ENCODE measurements around the gene NBPF4.
"Not testable (repeated sequence)": the region's sequence is repeated elsewhere in the genome, so short reads cannot be mapped to it uniquely, and the experiment has no call there.

Gene NBPF4

GRCh38 chr1:108243976-108244375, at the start of gene NBPF4:
TSS of gene NBPF4 (minus strand) at chr1:108244076. CDS start at chr1:108243761, 315 bp downstream.
- H3K27ac ChIP-seq (ENCODE audit: low read depth, low read length); H3K27me3 ChIP-seq (ENCODE audit: control insufficient read depth, insufficient read depth, low read length); H3K4me1 ChIP-seq (ENCODE audit: control insufficient read depth, insufficient read depth, low read length); H3K36me3 ChIP-seq (ENCODE audit: control insufficient read depth, insufficient read depth, low read length); H3K9ac ChIP-seq (ENCODE audit: low read length); H3K9me3 ChIP-seq (ENCODE audit: control insufficient read depth, insufficient read depth, low read depth, low read length); H3K4me3 ChIP-seq (ENCODE audit: low read depth, low read length): not testable (repeated sequence)

GRCh38 chr1:108282528-108283257, 38.8 kb upstream of the NBPF4 start:
- H3K4me3 ChIP-seq (ENCODE audit: low read depth, low read length); H3K4me1 ChIP-seq (ENCODE audit: control insufficient read depth, insufficient read depth, low read length); H3K9ac ChIP-seq (ENCODE audit: low read length); H3K27ac ChIP-seq (ENCODE audit: low read depth, low read length); H3K36me3 ChIP-seq (ENCODE audit: control insufficient read depth, insufficient read depth, low read length); H3K9me3 ChIP-seq (ENCODE audit: control insufficient read depth, insufficient read depth, low read depth, low read length); H3K27me3 ChIP-seq (ENCODE audit: control insufficient read depth, insufficient read depth, low read length): not testable (repeated sequence)

GRCh38 chr1:108272485-108273327, 28.8 kb upstream of the NBPF4 start:
- not testable (repeated sequence) for H3K27me3 ChIP-seq (ENCODE audit: control insufficient read depth, insufficient read depth, low read length); H3K27ac ChIP-seq (ENCODE audit: low read depth, low read length); H3K36me3 ChIP-seq (ENCODE audit: control insufficient read depth, insufficient read depth, low read length); H3K4me1 ChIP-seq (ENCODE audit: control insufficient read depth, insufficient read depth, low read length); H3K9ac ChIP-seq (ENCODE audit: low read length); H3K4me3 ChIP-seq (ENCODE audit: low read depth, low read length); H3K9me3 ChIP-seq (ENCODE audit: control insufficient read depth, insufficient read depth, low read depth, low read length)

GRCh38 chr1:108267097-108267496, 23.2 kb upstream of the NBPF4 start:
- not testable (repeated sequence) for H3K4me1 ChIP-seq (ENCODE audit: control insufficient read depth, insufficient read depth, low read length); H3K4me3 ChIP-seq (ENCODE audit: low read depth, low read length); H3K27ac ChIP-seq (ENCODE audit: low read depth, low read length); H3K9me3 ChIP-seq (ENCODE audit: control insufficient read depth, insufficient read depth, low read depth, low read length); H3K9ac ChIP-seq (ENCODE audit: low read length); H3K36me3 ChIP-seq (ENCODE audit: control insufficient read depth, insufficient read depth, low read length); H3K27me3 ChIP-seq (ENCODE audit: control insufficient read depth, insufficient read depth, low read length)

- H3K27ac ChIP-seq (ENCODE audit: low read depth, low read length); H3K9me3 ChIP-seq (ENCODE audit: control insufficient read depth, insufficient read depth, low read depth, low read length); H3K36me3 ChIP-seq (ENCODE audit: control insufficient read depth, insufficient read depth, low read length); H3K4me1 ChIP-seq (ENCODE audit: control insufficient read depth, insufficient read depth, low read length); H3K9ac ChIP-seq (ENCODE audit: low read length); H3K27me3 ChIP-seq (ENCODE audit: control insufficient read depth, insufficient read depth, low read length); H3K4me3 ChIP-seq (ENCODE audit: low read depth, low read length): not testable (repeated sequence)
Observed at GRCh38 chr1:108261967-108262366, 18.1 kb upstream of the NBPF4 start.

- H3K27ac ChIP-seq (ENCODE audit: low read depth, low read length); H3K4me1 ChIP-seq (ENCODE audit: control insufficient read depth, insufficient read depth, low read length); H3K4me3 ChIP-seq (ENCODE audit: low read depth, low read length); H3K9ac ChIP-seq (ENCODE audit: low read length); H3K27me3 ChIP-seq (ENCODE audit: control insufficient read depth, insufficient read depth, low read length); H3K9me3 ChIP-seq (ENCODE audit: control insufficient read depth, insufficient read depth, low read depth, low read length); H3K36me3 ChIP-seq (ENCODE audit: control insufficient read depth, insufficient read depth, low read length): not testable (repeated sequence)
Observed at GRCh38 chr1:108261519-108261918, 17.6 kb upstream of the NBPF4 start.

GRCh38 chr1:108260578-108261259, 16.8 kb upstream of the NBPF4 start:
- H3K4me1 ChIP-seq (ENCODE audit: control insufficient read depth, insufficient read depth, low read length); H3K36me3 ChIP-seq (ENCODE audit: control insufficient read depth, insufficient read depth, low read length); H3K9me3 ChIP-seq (ENCODE audit: control insufficient read depth, insufficient read depth, low read depth, low read length); H3K27ac ChIP-seq (ENCODE audit: low read depth, low read length); H3K9ac ChIP-seq (ENCODE audit: low read length); H3K27me3 ChIP-seq (ENCODE audit: control insufficient read depth, insufficient read depth, low read length); H3K4me3 ChIP-seq (ENCODE audit: low read depth, low read length): not testable (repeated sequence)

GRCh38 chr1:108255426-108255825, 11.6 kb upstream of the NBPF4 start:
- H3K4me1 ChIP-seq (ENCODE audit: control insufficient read depth, insufficient read depth, low read length); H3K27ac ChIP-seq (ENCODE audit: low read depth, low read length); H3K9ac ChIP-seq (ENCODE audit: low read length); H3K27me3 ChIP-seq (ENCODE audit: control insufficient read depth, insufficient read depth, low read length); H3K9me3 ChIP-seq (ENCODE audit: control insufficient read depth, insufficient read depth, low read depth, low read length); H3K4me3 ChIP-seq (ENCODE audit: low read depth, low read length); H3K36me3 ChIP-seq (ENCODE audit: control insufficient read depth, insufficient read depth, low read length): not testable (repeated sequence)

- not testable (repeated sequence) for H3K4me1 ChIP-seq (ENCODE audit: control insufficient read depth, insufficient read depth, low read length); H3K9ac ChIP-seq (ENCODE audit: low read length); H3K27ac ChIP-seq (ENCODE audit: low read depth, low read length); H3K4me3 ChIP-seq (ENCODE audit: low read depth, low read length); H3K27me3 ChIP-seq (ENCODE audit: control insufficient read depth, insufficient read depth, low read length); H3K9me3 ChIP-seq (ENCODE audit: control insufficient read depth, insufficient read depth, low read depth, low read length); H3K36me3 ChIP-seq (ENCODE audit: control insufficient read depth, insufficient read depth, low read length)
Observed at GRCh38 chr1:108239426-108239825, 4.5 kb downstream of the NBPF4 start.

GRCh38 chr1:108235308-108235707, 8.6 kb downstream of the NBPF4 start:
- H3K27me3 ChIP-seq (ENCODE audit: control insufficient read depth, insufficient read depth, low read length); H3K36me3 ChIP-seq (ENCODE audit: control insufficient read depth, insufficient read depth, low read length); H3K9me3 ChIP-seq (ENCODE audit: control insufficient read depth, insufficient read depth, low read depth, low read length); H3K4me1 ChIP-seq (ENCODE audit: control insufficient read depth, insufficient read depth, low read length); H3K9ac ChIP-seq (ENCODE audit: low read length); H3K27ac ChIP-seq (ENCODE audit: low read depth, low read length); H3K4me3 ChIP-seq (ENCODE audit: low read depth, low read length): not testable (repeated sequence)

- H3K4me1 ChIP-seq (ENCODE audit: control insufficient read depth, insufficient read depth, low read length); H3K9me3 ChIP-seq (ENCODE audit: control insufficient read depth, insufficient read depth, low read depth, low read length); H3K27ac ChIP-seq (ENCODE audit: low read depth, low read length); H3K4me3 ChIP-seq (ENCODE audit: low read depth, low read length); H3K9ac ChIP-seq (ENCODE audit: low read length); H3K36me3 ChIP-seq (ENCODE audit: control insufficient read depth, insufficient read depth, low read length); H3K27me3 ChIP-seq (ENCODE audit: control insufficient read depth, insufficient read depth, low read length): not testable (repeated sequence)
Observed at GRCh38 chr1:108232183-108232582, 11.7 kb downstream of the NBPF4 start.
